ENCODE results near the gene APOBEC3A.

DNA sequence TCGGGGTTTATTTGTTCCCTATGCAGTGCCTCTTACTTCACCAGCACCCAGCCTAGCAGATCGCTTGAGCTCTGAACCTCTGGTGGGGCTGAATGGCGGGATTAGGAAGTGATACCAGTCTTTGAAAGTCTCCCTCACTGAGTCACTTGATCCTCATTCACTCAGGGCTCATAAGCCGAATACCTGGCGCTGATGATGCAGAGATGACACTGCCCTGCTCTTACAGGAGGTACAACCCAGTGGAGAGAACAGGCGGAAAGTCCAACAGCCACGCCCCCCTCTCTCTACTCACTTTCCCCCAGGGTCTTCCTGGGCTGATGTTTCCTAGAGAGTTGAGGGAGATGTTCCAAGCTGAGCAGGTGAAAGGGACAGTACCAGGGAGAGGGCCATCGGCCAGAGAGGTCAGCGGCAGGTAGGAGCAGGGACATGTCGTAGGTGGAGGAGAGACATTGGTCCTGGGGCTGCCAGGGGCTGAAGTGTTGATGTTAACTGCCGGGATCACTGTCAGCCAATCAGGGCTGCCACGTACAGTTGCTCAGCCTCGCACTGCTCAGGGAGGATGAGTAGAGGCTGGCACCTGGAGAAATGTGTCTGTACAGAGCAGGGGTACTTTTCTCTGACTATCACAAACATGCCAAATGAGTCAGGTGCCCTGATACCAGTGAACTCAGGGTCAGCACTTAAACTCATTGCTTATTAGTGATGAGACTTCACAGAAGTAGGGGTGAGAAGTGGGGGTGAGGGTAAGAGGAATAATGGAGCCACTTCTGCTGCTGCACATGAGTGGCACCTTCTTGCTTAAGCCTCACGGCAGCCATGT lies 9.9 kb upstream of the APOBEC3A start:
- TF ChIP-seq, protein P1, sequence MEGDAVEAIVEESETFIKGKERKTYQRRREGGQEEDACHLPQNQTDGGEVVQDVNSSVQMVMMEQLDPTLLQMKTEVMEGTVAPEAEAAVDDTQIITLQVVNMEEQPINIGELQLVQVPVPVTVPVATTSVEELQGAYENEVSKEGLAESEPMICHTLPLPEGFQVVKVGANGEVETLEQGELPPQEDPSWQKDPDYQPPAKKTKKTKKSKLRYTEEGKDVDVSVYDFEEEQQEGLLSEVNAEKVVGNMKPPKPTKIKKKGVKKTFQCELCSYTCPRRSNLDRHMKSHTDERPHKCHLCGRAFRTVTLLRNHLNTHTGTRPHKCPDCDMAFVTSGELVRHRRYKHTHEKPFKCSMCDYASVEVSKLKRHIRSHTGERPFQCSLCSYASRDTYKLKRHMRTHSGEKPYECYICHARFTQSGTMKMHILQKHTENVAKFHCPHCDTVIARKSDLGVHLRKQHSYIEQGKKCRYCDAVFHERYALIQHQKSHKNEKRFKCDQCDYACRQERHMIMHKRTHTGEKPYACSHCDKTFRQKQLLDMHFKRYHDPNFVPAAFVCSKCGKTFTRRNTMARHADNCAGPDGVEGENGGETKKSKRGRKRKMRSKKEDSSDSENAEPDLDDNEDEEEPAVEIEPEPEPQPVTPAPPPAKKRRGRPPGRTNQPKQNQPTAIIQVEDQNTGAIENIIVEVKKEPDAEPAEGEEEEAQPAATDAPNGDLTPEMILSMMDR (IDR thresholded peaks at IDR 0.05) = no peak
- no peak for TF ChIP-seq POLR2A (IDR thresholded peaks at IDR 0.05)
